Ovary (tissue), 9 donors: ENCODE data around the gene OGDHL. TPM values are rescaled to one million over a fixed set of nuclear protein-coding genes. Genes with fewer than 3 reads are reported as not detected.

ENCODE experiments used
- DNase-seq, 5 donors: peaks; one replicate each; pipeline ENCODE4 v3.0.0-alpha.2; 2019 to 2020
- H3K27ac ChIP-seq, 2 donors: fragments of 200-600 bp; one replicate each; pipeline versions ENCODE4 v1.5.1 to v1.8.0; 2019 to 2022
- H3K27me3 ChIP-seq: fragments of 200-600 bp; one replicate; pipeline ENCODE4 v1.8.0; 2022
- H3K36me3 ChIP-seq: fragments of 200-600 bp; sonication (generic); one replicate; pipeline ENCODE4 v1.5.1; 2019
- H3K4me1 ChIP-seq: one replicate; pipeline ENCODE4 v1.8.1; 2013; ENCODE audit warnings: mild to moderate bottlenecking, moderate library complexity; ENCODE audit not compliant: insufficient read depth
- H3K4me3 ChIP-seq: fragments of 200-600 bp; sonication (generic); one replicate; pipeline ENCODE4 v1.5.1; 2017
- H3K9me3 ChIP-seq, 2 donors: fragments of 200-600 bp in 1 of 2; sonication (generic) in 1 of 2; one replicate each; pipeline versions ENCODE4 v1.5.1 to v1.8.1; 2013 to 2019; ENCODE audit warnings: mild to moderate bottlenecking in 1 of 2, moderate library complexity in 1 of 2
- CTCF ChIP-seq, 3 donors: fragments of 450-650 bp in 2 of 3; fragments of 200-600 bp in 1 of 3; IDR thresholded peaks; one replicate each; pipeline versions ENCODE4 v1.5.1 to v1.8.0; 2016 to 2022; ENCODE audit warnings: antibody characterized with exemption in 3 of 3, mild to moderate bottlenecking in 1 of 3
- EP300 ChIP-seq: sonication (generic); formaldehyde crosslinking; IDR thresholded peaks from one replicate; pipeline ENCODE4 v1.6.1; 2017; ENCODE audit warnings: antibody characterized with exemption
- POLR2A ChIP-seq: fragments of 450-650 bp; IDR thresholded peaks from one replicate; pipeline ENCODE4 v1.6.1; 2017; ENCODE audit warnings: antibody characterized with exemption, mild to moderate bottlenecking, moderate library complexity
- WGBS, 3 donors: extraction: QIAGEN DNeasy Blood & Tissue Kit in 1 of 3; methylation state at CpG; one replicate each; pipeline versions ENCODE4 v1.1.5 to v1.1.7; 2013 to 2017; 5-methylcytosine and 5-hydroxymethylcytosine counted together
- intact Hi-C, 4 donors: fragments of 100-400 bp; cut with DNase I; formaldehyde crosslinking; loops; one replicate each; pipeline versions ENCODE4 v1.11.0 to v1.15.1; 2022 to 2023
- polyA plus RNA-seq, 2 donors: library from polyadenylated mRNA; stranded (reverse); fragments of 200-250 nt in 1 of 2; fragments of 350-450 nt in 1 of 2; fragmentation: Illumina TruSeq in 1 of 2; extraction: RNeasy Lipid Tissue Mini Kit (QIAGEN cat#74804) in 1 of 2; gene quantifications; one replicate each; pipeline ENCODE4 v1.2.3, GENCODE V29; 2013 to 2014
- total RNA-seq, 7 donors: library from RNA; depleted of rRNA in 2 of 7; stranded (reverse); fragments of >200 nt in 2 of 7; fragmentation: NEBNext Ultra II Directional in 3 of 7; extraction: Animal tissue kit (Norgen Biotek cat#: 25700) in 3 of 7; gene quantifications; one replicate each; pipeline versions ENCODE4 v1.1.0 to v1.2.4, GENCODE V29; 2016 to 2023
- donor health status: DM: no; HTN: no; CAD: no; lungs with moderate emphysema.
- donor health status: DM: no; HTN: no; CAD: no.
- donor health status: Bipolar disorder and iron deficiency.
- donor health status: DM: yes; HTN: yes; CAD: no.
- donor health status: DM: no; HTN: no; CAD: no.
- donor health status: DM: yes; HTN: yes; CAD: no.

Gene OGDHL
- total and polyA plus RNA-seq, 9 donors = 0.60 to 3.3 (median 1.9) TPM

GRCh38 chr10:49761201-49761788 is 828 bp downstream of the OGDHL start:
- Histone ChIP-seq H3K27ac (no peak overlapping the region), H3K36me3 (no peaks in the 10 kb centered on the region), H3K4me3 (no peak overlapping the region), H3K4me1 (peaks cover 5% of the 10 kb centered on the region), H3K9me3 (no peaks in the 10 kb centered on the region), H3K27me3 (no peaks in the 10 kb centered on the region)
- no peak for TF ChIP-seq POLR2A
- TF ChIP-seq CTCF (IDR thresholded peaks at IDR 0.05) = no peak
- WGBS, 3 donors = 10 to 13% (median 13%) methylated on average over 16 of the region's 16 CpGs
- DNase-seq = no peak
- intact Hi-C loops = no loop called here

GRCh38 chr10:49760789-49761188 is 1.3 kb downstream of the OGDHL start:
- no peaks in the 10 kb centered on the region for H3K36me3 ChIP-seq
- WGBS, 3 donors = 44 to 55% (median 48%) methylated on average over 3 of the region's 3 CpGs
- intact Hi-C loops = no loop called here
- H3K9me3 ChIP-seq = no peaks in the 10 kb centered on the region
- peaks cover 5% of the 10 kb centered on the region for H3K4me1 ChIP-seq
- no peak for DNase-seq
- H3K27me3 ChIP-seq = no peaks in the 10 kb centered on the region
- no peak overlapping the region for H3K27ac ChIP-seq
- TF ChIP-seq CTCF (IDR thresholded peaks at IDR 0.05) (no peak), EP300 (no peak), POLR2A (no peak)
- H3K4me3 ChIP-seq = no peak overlapping the region

GRCh38 chr10:49759787-49760551 is 2.2 kb downstream of the OGDHL start:
- no peak for DNase-seq
- intact Hi-C loops = no loop called here
- no peak overlapping the region for H3K4me3 ChIP-seq
- H3K36me3 ChIP-seq = no peaks in the 10 kb centered on the region
- TF ChIP-seq POLR2A (no peak), CTCF (IDR thresholded peaks at IDR 0.05) (no peak), EP300 (no peak)
- no peaks in the 10 kb centered on the region for H3K27me3 ChIP-seq
- no peak overlapping the region for H3K27ac ChIP-seq
- H3K4me1 ChIP-seq = peaks cover 5% of the 10 kb centered on the region
- WGBS, 3 donors = 84 to 88% (median 85%) methylated on average over 10 of the region's 10 CpGs
- H3K9me3 ChIP-seq = no peaks in the 10 kb centered on the region

- H3K9me3 ChIP-seq = no peaks in the 10 kb centered on the region
- DNase-seq = no peak
- intact Hi-C loops = no loop called here
- no peak overlapping the region for H3K4me3 ChIP-seq
- no peaks in the 10 kb centered on the region for H3K27me3 ChIP-seq
- peaks cover 5% of the 10 kb centered on the region for H3K4me1 ChIP-seq
- H3K36me3 ChIP-seq = no peaks in the 10 kb centered on the region
- H3K27ac ChIP-seq = no peak overlapping the region
- TF ChIP-seq CTCF (IDR thresholded peaks at IDR 0.05) (no peak), POLR2A (no peak), EP300 (no peak)
- WGBS, 3 donors = 85 to 88% (median 88%) methylated on average over 15 of the region's 15 CpGs
These were observed 3.7 kb downstream of the OGDHL start for GRCh38 chr10:49758249-49758930.
